ENCODE data around the gene NKX3-2.

- TF ChIP-seq ARNTL (CRISPR knock-in tag; IDR thresholded peaks at IDR 0.05; ENCODE audit: borderline replicate concordance, low read depth) (no peak), ZNF8 (CRISPR knock-in tag; IDR thresholded peaks at IDR 0.05) (no peak), ESRRG (CRISPR knock-in tag; IDR thresholded peaks at IDR 0.05) (no peak), ZFP3 (CRISPR knock-in tag; IDR thresholded peaks at IDR 0.05) (no peak), OSR1 (CRISPR knock-in tag; IDR thresholded peaks at IDR 0.05) (no peak), BACH2 (CRISPR knock-in tag; IDR thresholded peaks at IDR 0.05; ENCODE audit: borderline replicate concordance) (no peak), PPARA (CRISPR knock-in tag; IDR thresholded peaks at IDR 0.05; ENCODE audit: borderline replicate concordance) (no peak), ZFP30 (CRISPR knock-in tag; IDR thresholded peaks at IDR 0.05) (no peak), ZNF565 (CRISPR knock-in tag; conservative IDR thresholded peaks at IDR 0.05; ENCODE audit: low read depth) (no peak), SNAI2 (CRISPR knock-in tag; IDR thresholded peaks at IDR 0.05) (no peak), RARB (CRISPR knock-in tag; IDR thresholded peaks at IDR 0.05) (no peak), ZNF70 (CRISPR knock-in tag; IDR thresholded peaks at IDR 0.05) (no peak), CSDC2 (CRISPR knock-in tag; IDR thresholded peaks at IDR 0.05) (no peak)
- TF ChIP-seq, protein P1, sequence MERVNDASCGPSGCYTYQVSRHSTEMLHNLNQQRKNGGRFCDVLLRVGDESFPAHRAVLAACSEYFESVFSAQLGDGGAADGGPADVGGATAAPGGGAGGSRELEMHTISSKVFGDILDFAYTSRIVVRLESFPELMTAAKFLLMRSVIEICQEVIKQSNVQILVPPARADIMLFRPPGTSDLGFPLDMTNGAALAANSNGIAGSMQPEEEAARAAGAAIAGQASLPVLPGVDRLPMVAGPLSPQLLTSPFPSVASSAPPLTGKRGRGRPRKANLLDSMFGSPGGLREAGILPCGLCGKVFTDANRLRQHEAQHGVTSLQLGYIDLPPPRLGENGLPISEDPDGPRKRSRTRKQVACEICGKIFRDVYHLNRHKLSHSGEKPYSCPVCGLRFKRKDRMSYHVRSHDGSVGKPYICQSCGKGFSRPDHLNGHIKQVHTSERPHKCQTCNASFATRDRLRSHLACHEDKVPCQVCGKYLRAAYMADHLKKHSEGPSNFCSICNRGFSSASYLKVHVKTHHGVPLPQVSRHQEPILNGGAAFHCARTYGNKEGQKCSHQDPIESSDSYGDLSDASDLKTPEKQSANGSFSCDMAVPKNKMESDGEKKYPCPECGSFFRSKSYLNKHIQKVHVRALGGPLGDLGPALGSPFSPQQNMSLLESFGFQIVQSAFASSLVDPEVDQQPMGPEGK (CRISPR knock-in tag; IDR thresholded peaks at IDR 0.05; ENCODE audit: borderline replicate concordance), result no peak
These were observed 35.7 kb upstream of the NKX3-2 start for GRCh38 chr4:13580036-13580435.
